NCI-H146 (cell line): ENCODE data around the gene NAA38.
"Not testable (repeated sequence)": the region's sequence is repeated elsewhere in the genome, so short reads cannot be mapped to it uniquely, and the experiment has no call there.

Experiments used
- DNase-seq: peaks from one replicate; lab custom pipeline; 2025; lab: John Stamatoyannopoulos, UW

The NAA38 gene

DNA sequence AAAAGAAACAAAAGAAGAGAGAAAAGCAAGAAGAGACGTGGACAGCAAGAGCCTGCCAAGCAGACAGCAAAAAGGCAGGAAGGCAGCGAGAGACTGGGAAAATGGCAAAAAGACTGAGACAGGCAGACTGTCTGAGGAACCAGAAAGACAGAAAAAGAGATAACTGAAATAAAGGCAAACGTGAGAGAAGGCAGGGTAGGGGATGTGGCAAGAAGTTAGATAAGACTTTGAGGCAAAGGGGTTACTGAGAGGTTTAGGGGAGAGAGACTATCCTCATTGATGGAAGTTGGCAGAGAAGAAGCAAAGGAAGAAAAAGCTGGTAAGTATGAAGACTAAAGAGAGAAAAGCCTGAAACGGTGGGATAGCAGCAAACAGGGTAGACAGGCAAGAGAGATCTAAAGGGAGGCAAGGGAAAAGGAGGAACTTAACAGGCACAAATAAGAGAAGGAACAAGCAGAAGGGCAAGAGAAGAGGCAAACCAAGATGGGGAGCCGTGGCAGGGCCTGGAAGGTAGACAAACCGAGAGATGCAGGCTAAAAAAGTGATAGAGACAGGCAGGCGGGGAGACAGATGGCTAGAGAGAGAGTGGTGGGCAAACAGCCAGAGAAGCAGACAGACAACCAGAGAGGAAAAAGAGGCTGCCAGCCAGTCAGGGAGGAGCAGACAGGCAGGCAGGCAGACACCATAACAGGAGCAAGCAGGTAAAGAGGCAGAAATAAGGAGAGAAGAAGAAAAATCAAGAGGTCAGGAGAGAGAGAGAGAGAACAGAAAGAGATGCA is 24.1 kb upstream of the NAA38 start:
- no peak for DNase-seq

DNA sequence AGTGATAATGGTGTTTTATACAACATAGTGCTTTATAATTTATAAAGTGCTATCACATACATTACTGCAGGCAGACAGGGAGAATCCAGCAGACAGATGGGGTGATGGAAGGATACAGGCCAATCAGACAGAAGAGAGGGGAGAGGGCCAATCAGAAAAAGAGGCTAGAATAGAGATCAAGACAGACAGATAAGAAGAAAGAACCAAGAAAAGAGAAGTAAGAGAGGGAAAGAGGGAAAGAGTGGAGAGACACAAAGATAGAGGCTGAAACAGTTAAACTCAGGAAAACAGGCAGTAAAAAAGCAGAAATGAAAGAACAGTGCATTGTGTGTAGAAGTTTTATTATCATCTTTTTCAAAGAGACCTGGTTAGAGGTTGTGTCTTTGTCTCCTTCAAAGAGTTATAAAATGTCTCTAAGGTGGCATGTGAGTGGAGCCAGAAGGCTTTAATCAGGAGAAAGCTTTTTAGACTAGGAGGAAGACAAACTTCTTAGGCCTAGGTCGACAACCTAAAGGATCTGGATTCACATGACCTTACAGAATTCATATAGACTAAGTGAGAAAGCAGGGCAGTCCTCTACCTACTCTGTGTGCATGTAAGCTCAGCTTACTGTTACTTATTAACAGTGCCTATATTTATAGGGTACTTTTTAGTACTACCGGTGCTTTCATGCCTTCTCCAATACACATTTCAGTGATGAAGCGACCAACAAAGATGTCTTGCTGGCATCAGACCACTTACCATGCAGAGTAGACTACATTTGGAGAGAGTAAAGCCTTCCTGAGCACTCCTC is 22.9 kb upstream of the NAA38 start:
- no peak for DNase-seq

DNA sequence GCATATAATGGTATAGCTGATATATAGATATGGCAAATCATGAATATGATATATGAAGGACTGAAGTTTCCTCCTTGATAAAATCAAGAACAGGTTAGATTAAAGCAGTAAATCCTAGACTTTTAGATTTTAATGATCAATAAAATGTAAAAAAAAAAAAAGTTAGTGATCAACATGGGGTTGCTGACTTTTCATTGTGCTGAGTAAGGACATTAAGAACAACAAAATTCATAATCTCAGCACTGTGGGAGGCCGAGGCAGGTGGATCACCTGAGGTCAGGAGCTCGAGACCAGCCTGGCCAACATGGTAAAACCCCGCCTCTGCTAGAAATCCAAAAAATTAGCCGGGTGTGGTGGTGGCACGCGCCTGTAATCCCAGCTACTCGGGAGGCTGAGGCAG is 20.9 kb upstream of the NAA38 start:
- no peak for DNase-seq

DNA sequence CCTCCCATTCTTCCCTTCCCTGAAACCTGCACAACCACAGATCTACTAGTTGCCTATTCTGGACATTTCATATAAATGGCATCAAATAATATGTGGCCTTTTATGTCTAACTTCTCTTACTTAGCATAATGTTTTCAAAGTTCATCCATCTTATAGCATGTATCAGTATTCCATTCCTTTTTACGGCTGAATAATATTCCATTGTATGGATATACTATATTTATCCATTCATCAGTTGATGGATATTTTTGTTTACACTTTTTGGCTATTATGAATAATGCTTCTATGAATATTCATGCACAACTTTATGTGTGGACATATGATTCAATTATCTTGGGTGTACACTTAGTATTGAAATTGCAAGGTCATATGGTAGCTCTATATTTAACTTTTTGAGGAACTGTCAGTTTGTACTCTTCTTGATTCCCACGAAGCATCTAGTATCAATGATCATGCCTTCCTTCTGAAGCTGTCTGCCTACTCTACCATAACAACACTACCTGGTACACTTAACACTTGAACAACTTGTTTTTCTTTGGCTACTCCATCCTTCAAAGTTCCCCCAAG is 18.5 kb upstream of the NAA38 start:
- no peak for DNase-seq

DNA sequence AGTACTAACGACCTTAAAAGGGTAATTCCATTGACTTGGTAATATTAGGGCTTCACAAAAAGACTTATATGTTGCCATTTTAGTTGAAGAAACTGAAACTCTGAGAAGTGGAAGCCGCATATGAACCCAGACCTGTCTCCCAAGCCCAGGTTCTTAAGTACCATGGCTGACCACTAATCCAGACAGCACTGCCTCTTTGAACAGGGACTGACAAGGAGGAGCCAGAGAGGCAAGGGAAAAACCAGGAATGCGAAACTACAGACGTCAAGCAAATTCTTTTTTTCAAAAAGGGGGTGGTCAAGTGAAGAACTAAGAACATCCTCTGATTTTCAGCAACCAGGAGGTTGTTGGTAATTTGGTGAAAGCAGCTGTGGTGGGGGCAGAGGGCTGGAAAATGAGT is 15.7 kb upstream of the NAA38 start:
- no peak for DNase-seq

DNA sequence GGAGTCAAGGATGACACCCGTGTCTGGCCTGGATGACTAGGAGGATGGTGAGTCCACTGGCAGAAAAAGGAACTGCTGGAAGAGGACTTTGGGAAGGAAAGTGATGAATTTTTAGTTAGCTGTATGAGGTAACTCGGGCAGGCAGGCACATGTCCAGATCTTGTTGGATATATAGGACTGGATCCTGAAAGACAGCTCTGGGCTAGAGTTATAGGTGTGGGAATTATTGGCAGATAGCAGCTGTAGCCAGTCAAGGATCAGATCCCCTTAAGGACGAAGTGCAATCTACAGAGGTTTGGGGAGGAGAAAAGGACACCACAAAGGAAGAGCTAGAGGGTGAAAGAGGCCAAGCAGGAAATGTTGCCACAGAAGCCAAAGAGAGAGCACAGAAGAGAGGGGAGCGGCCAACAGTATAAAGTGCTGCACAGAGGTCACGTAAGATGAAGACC is 10.5 kb upstream of the NAA38 start:
- DNase-seq, result no peak

DNA sequence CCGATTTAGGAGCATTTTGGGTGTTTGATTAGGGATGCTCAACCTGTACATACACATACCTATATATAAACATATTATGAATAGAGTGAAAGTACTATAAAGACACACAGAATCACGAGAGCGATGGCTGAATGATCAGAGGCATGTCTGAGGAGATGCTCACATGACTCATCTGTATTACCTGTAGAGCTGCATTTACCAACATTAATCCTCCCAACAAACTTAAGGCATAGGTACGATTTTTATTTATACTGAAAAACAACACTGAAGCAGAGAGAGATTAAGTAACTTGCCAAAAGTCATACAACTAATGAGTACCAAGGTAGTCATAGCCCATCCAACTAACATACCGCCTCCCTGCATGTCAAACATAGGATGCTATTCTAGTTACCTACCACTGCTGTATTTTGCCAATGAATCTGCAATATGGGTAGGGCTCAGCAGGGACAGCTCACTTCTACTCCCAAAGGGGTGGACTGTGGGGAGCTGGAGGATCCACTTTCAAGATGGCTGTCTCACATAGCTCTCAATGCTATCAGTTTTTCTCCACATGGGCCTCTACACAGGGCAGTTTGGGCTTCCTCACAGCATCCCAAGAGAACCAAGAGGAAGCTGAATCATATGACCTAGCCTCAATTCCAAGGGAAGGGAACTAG is 7.8 kb upstream of the NAA38 start:
- no peak for DNase-seq

DNA sequence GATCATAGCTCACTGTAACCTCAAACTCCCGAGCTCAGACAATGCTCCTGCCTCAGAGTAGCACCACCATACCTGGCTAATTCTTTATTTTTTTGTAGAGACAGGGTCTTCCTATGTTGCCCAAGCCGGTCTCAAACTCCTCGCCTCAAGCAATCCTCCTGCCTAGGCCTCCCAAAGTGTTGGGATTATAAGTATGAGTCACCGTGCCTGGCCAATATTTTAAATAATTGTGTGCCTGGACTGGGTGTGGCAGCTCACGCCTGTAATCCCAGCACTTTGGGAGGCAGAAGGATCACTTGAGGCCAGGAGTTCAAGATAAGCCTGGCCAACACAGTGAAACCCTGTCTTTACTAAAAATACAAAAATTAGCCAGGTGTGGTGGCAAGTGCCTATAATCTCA is 7.0 kb upstream of the NAA38 start:
- DNase-seq, result not testable (repeated sequence)

DNA sequence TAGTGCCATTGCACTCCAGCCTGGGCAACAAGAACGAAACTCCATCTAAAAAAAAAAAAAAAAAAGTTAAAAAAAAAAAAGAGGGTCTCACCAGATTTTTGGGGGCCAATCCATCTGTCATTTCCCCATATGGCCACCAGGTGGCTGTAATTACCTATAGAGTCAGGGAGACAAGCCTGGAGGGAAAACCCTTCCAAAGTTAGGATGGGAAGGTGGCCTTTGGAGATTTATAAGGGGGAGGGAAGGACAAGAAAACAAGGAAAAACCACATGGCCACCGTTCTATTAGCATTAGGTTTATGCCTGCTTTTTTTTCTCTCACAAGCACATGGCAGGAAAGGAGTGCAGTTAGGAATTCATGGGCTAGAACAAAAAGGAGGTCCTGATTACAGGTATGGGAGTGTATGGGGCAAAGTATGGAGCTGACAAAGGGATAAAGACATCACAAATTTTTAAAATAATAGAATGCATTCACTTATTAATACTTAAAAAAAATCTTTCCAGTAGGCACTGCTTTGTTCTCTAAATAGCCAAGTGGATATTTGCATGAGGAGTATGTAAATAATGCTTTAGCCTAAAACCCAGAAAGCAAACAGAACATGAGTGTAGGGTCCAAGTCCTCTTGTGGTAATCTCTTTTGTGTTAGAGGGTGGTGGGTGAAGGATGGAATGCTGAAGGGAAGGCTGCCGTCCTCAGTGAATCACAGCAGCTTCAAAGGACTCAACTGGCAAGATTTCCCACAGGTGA is 5.5 kb upstream of the NAA38 start:
- peak; percentile 56 for DNase-seq

DNA sequence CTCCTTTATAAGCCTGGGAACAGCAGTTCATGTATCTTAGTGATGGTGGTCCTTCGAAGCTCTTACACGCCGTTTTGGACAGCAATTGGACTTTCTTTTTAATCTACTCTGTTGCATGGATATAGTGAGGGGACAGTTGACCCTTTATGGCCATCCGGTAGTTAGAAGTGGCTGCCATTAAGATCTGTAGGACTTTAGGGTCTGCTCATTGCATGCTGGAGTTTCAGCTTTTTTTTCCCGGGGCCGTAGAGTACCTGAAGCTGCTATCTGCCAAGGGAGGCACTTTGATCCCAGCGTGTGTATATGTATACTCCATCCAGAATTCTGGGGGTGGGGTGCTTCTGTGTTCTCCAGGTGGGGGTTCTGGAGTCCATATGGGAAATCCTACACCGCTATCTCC is 1.7 kb upstream of the NAA38 start:
- DNase-seq, result no peak

DNA sequence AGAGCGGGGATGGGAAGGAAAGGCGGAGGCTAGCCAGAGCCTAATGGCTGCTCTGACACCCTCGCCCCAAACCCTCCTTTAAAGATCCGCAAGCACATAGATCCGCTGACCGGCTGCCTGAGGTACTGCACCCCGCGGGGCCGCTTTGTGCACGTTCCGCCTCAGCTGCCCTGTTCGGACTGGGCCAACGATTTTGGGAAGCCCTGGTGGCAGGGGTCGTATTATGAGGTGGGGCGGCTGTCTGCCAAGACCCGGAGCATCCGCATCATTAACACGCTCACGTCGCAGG is 1.1 kb upstream of the NAA38 start:
- no peak for DNase-seq

DNA sequence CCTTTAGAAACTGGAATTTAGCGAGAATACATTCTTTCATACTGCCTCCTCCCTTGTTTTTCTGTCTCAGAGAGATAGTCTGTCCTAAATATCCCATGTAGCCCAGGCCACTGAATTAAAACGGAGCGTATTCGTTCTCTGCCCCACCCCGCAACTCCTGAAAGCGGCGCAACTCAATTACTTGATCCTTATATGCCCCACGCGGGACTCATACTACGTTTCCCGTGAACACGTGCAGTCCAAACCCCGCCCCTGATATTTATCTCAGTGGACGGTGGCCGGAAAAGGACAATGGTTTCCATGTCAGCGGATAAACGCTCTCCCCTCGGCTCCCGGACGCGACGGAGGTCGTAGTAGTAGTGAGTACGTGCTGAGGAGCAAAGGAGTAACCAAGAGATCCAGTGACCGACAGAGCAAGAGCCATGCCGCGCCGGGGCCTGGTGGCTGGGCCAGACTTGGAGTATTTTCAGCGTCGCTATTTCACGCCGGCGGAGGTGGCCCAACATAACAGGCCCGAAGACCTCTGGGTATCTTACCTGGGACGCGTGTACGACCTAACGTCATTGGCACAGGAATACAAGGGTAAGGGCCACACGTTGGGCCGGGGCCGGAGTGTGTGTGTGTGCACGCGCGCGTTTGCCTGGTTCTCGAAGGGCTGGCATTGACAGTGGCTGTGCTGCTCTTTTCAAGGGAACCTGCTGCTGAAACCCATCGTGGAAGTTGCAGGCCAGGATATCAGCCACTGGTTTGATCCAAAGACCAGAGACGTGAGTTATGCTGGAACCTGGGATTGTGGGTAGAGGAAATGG is 558 bp upstream of the NAA38 start, which contains the start of gene CYB5D1:
Gene CYB5D1, plus strand, starts transcription at position 291 of the 809 bp plus-strand sequence. Its CDS starts 132 bp downstream, at position 423.
- peak; percentile 95 for DNase-seq

DNA sequence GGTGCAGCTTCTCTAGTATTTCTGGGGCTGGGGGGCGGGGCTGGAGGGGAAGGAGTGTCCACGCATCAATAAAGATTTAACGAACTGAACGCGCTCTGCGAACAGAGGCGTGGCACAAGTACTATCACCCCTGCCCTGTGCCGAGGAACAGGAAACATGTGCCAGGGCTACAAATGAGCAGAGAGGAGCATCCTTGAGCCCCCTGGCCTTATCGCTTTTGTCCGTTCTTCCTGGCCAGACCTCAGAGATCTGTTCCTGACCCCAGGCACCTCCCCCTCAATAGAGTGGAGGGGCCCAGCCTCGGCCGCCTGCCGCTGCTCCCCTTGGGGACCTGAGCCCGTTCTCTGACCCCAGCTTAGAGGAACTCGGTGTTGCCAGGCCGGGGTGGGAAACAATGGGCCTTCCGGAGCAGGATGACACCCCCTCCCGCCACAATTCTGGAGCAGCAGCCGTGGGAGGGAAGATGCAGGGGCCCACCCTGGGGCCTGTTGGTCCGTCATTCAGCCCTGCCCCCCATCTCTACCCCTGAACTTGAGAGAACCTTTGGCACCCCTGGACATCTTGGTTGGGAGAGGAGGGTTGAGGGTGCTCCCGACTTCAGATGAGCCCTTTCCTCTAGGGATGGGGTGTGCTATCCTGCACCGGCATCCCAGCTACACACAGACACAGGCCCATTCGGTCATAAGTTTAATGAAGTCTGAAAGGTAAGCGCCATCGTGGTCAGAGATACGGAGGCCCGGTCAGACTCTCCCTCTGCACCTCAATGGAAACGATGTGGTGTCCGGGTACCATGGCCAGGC is 1.1 kb downstream of the NAA38 start:
- no peak for DNase-seq

DNA sequence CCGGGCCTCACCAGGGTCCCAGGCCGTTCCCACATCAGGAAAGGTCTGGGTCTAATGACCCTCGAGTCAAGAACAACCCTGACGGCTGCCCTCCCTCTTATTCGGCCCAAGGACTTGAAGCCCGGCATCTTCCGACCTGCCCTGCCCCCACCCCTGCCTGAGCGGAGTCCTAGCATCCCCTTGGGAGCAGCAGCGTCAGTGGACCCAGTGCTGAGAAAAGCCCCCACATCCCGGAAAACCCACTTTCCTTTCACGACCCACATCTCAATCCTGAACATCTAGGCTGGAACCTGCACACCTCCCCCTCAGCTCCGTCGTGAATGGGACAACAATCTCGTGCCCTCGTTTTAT is 1.7 kb downstream of the NAA38 start:
- DNase-seq, result no peak

DNA sequence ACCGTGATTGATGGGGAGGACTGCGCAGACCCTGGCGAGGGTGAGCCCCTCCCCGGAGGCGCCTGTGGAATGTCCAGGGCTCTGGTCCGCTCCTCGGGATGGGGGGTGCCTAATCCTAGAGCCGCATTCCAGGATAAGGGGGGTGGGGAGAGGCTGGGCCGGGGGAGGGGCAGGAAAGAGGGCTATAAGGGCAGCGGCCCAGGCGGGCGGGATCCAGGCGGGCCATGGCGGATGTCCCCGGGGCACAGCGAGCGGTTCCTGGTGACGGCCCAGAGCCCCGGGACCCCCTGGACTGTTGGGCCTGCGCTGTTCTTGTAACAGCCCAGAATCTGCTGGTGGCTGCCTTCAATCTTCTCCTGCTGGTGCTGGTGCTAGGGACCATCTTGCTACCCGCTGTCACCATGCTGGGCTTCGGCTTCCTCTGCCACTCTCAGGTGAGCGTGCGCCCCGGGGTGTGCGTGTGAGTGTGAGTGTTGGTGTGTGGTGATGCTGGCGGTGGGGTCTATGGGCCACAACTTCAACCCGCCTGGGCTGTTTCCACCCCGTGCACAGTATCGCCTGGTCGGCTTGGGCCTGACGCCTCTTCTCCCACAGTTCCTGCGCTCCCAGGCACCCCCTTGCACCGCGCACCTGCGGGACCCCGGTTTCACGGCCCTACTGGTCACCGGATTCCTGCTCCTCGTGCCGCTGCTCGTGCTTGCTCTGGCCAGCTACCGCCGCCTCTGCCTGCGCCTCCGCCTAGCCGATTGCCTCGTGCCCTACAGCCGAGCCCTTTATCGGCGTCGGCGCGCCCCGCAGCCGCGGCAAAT is 2.3 kb downstream of the NAA38 start, which contains the start of gene TMEM88:
Gene TMEM88, plus strand, starts transcription at position 216 of the 809 bp plus-strand sequence. Its CDS starts 9 bp downstream, at position 225.
- no peak for DNase-seq

DNA sequence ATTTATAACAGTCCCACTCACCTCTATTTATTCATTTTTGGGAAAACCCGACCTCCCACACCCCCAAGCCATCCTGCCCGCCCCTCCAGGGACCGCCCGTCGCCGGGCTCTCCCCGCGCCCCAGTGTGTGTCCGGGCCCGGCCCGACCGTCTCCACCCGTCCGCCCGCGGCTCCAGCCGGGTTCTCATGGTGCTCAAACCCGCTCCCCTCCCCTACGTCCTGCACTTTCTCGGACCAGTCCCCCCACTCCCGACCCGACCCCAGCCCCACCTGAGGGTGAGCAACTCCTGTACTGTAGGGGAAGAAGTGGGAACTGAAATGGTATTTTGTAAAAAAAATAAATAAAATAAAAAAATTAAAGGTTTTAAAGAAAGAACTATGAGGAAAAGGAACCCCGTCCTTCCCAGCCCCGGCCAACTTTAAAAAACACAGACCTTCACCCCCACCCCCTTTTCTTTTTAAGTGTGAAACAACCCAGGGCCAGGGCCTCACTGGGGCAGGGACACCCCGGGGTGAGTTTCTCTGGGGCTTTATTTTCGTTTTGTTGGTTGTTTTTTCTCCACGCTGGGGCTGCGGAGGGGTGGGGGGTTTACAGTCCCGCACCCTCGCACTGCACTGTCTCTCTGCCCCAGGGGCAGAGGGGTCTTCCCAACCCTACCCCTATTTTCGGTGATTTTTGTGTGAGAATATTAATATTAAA is 3.1 kb downstream of the NAA38 start:
- DNase-seq, result no peak

DNA sequence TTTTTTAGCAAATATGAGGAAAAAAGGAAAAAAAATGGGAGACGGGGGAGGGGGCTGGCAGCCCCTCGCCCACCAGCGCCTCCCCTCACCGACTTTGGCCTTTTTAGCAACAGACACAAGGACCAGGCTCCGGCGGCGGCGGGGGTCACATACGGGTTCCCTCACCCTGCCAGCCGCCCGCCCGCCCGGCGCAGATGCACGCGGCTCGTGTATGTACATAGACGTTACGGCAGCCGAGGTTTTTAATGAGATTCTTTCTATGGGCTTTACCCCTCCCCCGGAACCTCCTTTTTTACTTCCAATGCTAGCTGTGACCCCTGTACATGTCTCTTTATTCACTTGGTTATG is 3.7 kb downstream of the NAA38 start:
- DNase-seq, result no peak

DNA sequence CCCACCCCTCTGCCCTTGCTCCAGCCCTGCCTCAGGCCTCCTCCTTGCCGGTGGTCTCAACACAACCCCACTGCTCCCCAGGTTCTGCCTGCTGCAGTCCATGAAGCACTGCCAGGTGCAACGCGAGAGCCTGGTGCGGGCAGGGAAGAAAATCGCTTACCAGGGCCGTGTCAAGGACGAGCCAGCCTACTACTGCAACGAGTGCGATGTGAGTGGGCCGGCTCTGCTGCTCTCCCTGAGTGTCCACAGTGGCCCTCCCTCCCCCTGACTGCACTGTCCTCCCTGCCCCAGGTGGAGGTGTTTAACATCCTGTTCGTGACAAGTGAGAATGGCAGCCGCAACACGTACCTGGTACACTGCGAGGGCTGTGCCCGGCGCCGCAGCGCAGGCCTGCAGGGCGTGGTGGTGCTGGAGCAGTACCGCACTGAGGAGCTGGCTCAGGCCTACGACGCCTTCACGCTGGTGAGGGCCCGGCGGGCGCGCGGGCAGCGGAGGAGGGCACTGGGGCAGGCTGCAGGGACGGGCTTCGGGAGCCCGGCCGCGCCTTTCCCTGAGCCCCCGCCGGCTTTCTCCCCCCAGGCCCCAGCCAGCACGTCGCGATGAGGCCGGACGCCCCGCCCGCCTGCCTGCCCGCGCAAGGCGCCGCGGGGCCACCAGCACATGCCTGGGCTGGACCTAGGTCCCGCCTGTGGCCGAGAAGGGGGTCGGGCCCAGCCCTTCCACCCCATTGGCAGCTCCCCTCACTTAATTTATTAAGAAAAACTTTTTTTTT is 4.3 kb downstream of the NAA38 start:
- no peak for DNase-seq
